GM19099 (cell line): ENCODE results near the gene SYNE1.

Source experiments
- POLR2A ChIP-seq: IDR thresholded peaks from 3 replicates; pipeline ENCODE4 v1.6.1; 2011; ENCODE audit warnings: low read depth; ENCODE audit not compliant: insufficient read length; ENCODE audit errors: extremely low read depth

Gene SYNE1

DNA sequence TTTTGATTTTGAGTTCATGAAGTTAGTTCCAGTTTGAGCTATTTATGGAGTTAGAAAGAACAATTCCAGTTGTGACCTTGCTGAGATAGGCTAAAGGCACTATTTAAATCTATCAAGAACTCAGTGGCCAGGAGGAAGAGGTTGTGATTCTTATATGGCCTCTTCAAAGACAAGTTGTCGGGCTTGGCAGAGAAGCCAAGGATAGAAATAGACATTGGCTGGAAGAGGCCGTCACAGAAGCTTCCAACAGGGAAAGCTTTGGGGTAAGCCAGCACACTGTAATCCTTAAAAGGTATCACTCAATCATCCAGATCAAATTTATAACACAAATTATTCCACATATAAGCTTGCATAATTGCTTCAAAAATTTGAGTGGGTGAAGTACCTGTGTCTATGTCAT, 286.1 kb downstream of the SYNE1 start:
- no peak for TF ChIP-seq POLR2A

GRCh38 chr6:152348116-152348515, 289.0 kb downstream of the SYNE1 start:
- no peak for TF ChIP-seq POLR2A

DNA sequence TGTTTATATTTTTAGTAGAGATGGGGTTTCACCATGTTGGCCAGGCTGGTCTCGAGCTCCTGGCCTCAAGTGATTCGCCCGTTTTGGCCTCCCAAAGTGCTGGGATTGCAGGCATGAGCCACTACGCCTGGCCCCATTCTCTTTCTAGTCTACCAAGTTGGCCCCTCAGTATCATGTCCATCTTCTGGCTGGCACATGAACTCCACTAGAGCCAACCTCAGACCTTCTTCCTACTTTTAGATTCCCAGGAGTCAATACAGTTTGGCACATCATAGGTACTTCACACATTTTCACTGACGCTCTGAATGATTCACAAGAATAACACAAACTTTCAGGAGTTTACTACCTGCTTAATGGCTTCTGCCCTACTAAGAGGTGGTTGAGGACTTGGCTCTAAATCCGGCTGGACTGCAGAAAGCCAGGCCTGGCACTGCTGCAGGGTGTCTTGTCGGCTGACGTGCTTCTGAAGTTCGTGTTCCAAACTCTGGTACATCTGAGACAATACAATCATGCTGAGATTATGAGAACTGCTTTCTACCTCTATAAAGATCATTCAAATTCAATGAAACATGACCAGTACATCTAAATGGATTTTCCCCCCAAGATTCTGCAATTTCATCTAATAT, 293.3 kb downstream of the SYNE1 start:
- TF ChIP-seq POLR2A = no peak

GRCh38 chr6:152341596-152341995, 295.6 kb downstream of the SYNE1 start:
- no peak for TF ChIP-seq POLR2A

- TF ChIP-seq POLR2A = no peak
Measured at GRCh38 chr6:152338335-152339125, 298.6 kb downstream of the SYNE1 start.

DNA sequence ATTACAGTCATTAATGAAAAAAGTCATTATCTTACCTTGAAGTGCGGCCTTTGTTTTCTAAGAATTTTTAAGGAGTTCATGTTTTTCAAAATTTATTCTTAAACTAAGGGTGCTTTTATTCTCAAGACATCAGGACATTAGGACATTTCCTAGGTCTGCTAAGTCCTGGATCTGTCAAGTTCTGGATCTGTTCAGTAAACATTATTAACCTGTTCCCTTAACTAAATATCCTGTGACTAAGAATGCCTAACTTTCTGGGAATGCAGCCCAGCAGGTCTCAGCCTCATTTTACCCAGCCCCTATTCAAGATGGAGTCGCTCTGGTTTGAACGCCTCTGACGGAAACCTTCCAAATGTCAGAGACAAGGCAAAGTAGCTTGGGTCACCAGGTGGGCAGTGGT, 302.6 kb downstream of the SYNE1 start:
- TF ChIP-seq POLR2A = no peak

DNA sequence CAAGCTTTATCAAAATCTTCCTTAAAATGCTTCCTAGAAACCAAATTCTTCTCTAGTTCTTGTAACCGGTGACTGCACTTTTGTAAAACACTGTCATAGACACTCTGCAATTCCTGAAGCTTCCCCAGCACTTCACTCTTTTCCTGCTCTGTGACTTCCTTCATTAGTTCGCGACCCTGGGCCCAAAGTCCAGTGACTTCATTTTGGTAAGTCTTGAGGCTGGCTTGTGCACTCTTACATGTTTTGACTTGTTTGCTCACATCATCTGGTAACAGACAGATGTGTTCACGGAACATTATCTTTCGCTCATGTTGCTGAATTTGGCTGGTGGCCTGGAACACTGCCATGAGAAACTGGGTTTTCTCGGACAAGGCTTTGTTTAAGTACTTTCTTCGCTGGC, 306.2 kb downstream of the SYNE1 start:
- no peak for TF ChIP-seq POLR2A

GRCh38 chr6:152329638-152330448, 307.3 kb downstream of the SYNE1 start:
- no peak for TF ChIP-seq POLR2A

DNA sequence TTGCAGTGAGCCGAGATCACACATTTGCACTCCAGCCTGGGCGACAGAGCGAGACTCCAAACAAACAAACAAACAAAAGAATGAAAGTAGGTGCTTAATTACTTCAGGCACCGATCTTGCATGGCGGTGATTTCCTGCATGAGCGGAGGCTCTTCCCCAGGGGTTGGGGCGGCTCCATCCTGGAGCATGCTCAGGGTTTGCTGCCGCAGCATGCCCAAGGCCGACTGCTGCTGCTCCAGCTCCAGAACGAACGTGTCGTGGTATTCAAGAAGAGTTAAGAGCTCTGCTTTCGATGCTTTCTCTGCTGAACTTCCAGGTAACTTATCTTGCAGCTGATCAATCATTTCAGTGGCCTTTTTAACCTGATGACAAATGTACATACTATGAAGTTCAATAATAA, 313.8 kb downstream of the SYNE1 start:
- TF ChIP-seq POLR2A = no peak

DNA sequence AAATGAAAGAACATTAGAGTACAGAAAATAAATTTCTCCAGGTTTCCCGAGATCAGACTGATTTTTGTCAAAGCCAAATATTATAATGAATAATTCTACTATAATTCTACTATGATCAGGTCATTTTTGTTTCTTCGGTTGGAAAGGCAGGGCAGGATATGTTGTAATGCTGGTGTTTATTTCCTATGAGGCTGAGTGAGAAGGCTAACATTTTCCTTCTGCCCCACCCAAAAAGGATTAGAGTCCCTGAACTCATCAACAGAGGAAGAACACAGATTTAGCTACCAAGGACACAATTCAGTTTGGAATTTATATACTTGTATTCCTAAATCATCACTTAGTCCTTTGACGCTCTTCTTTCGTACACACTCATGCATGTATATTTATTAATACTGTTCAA, 318.9 kb downstream of the SYNE1 start:
- no peak for TF ChIP-seq POLR2A

DNA sequence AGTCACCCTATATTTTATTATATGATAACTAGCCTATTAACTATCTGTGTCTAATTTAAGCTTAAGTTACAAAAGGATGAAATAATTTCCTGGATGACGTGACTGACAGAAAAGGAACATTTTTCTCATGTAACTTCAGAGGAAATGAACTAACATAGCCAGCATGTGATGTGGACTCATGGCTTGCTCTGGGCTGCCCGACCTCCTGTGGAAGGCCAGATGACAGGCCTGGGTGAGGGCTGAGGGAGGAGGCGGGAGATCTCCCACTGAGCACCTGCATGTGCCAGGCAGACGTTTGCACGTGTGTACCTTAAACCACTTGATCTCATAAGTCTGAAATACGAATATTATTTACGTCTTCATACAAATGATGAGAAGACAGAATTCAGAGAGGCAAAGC, 321.1 kb downstream of the SYNE1 start:
- no peak for TF ChIP-seq POLR2A

DNA sequence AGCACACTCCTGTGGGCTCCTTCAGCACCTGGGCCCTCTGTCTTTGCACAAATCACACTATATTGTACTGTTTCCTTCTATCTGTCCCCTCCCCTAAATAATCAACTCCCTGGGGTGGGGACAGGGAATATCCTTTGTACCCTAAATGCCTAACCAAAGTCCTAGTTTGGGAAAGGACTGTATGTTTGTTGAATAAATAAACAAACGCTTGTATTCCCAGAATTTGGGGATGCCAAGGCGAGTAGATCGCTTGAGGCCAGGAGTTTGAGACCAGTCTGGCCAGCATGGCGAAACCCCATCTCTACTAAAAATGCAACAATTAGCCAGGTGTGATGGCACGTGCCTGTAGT, 322.7 kb downstream of the SYNE1 start:
- no peak for TF ChIP-seq POLR2A

DNA sequence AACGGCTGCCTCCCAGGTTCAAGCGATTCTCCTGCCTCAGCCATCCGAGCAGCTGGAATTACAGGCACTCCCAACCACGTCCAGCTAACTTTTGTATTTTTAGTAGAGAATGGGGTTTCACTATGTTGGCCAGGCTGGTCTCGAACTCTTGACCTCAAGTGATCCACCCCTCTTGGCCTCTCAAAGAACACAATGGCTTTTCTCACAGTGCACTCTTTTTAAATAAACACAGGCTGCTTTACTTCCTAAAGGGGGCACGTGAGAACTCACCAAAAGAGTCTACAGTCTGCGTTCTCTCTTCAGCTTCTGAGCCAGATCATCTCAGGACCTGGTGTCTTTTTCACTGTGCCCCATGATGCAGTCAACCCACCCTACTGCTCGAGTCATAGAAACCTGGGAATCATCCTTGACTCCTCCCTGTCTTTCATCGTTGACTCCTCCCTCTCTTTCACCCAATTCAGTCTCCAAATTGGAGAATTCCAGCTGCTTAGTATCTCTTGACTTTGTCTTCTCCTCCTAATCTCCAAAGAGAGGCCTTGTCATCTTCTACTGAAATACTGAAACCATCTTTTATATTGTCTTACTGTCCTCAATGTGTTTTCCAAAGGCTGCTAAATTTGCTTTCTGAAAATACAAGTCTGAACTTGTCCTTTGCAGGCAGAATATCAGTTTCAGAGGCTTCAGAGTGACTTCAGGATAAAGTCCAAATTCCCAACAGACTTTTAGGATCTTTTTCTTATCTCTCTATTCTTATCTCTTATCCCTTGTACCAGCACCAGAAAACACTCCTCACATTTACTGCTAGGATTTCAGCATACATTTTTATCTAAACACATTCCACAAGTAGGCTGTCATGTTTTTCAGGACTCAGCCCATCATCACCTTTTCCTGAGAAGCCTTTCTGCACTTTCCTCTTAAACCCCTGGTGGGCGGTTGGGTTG, 323.4 kb downstream of the SYNE1 start:
- TF ChIP-seq POLR2A = no peak

DNA sequence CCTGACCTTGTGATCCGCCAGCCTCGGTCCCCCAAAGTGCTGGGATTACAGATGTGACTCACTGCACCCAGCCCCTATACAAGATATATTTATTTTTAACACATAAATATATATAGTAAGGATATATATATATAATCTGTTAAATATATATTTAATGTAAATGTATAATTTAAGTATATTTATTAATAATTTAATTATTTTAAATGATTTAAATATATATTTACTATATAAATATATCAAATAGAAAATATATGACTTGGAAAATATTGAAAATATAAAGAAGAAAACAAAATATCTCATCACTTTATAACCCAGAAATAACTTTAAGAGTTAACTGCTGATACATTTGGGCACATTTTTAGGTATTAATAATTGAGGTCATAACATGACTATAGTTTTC, 324.7 kb downstream of the SYNE1 start:
- TF ChIP-seq POLR2A = no peak
